OCI-LY3 (cell line): ENCODE measurements around the gene KLK11.

Experiments
- CTCF ChIP-seq: fragments of 200-600, 300-600 bp; sonication (generic); IDR thresholded peaks from 2 replicates; pipeline ENCODE4 v1.5.1; 2014; ENCODE audit warnings: antibody characterized with exemption, low read length, low read depth
- EZH2phosphoT487 ChIP-seq: fragments of 200-600 bp; shearing (Covaris generic); IDR thresholded peaks from 2 replicates; pipeline ENCODE4 v1.6.1; 2018; ENCODE audit warnings: antibody characterized with exemption, mixed run types, low read depth

- TF ChIP-seq EZH2phosphoT487 (no peak), CTCF (no peak)
Measured at GRCh38 chr19:51060973-51061372, 34.6 kb upstream of the KLK11 start.
